ENCODE measurements around the gene TMEM115.

Gene TMEM115

GRCh38 chr3:50319894-50320625 lies 39.3 kb downstream of the TMEM115 start:
- H3K4me3 ChIP-seq (ENCODE audit: low read length) = peak overlapping the region; percentile 84
- peaks cover 19% of the 10 kb centered on the region for H3K79me2 ChIP-seq (ENCODE audit: low read length)
- H2AFZ ChIP-seq (ENCODE audit: low read depth, low read length) = no peak overlapping the region
- no peaks in the 10 kb centered on the region for H4K20me1 ChIP-seq (ENCODE audit: insufficient read depth, low read length)
- no peaks in the 10 kb centered on the region for H3K27me3 ChIP-seq (ENCODE audit: low read depth, low read length)
- no peak overlapping the region for H3K27ac ChIP-seq (ENCODE audit: low read length)
- H3K9ac ChIP-seq (ENCODE audit: low read length) = peak overlapping the region; percentile 86
- no peaks in the 10 kb centered on the region for H3K9me3 ChIP-seq (ENCODE audit: insufficient read depth, low read length)
- TF ChIP-seq, protein P1, sequence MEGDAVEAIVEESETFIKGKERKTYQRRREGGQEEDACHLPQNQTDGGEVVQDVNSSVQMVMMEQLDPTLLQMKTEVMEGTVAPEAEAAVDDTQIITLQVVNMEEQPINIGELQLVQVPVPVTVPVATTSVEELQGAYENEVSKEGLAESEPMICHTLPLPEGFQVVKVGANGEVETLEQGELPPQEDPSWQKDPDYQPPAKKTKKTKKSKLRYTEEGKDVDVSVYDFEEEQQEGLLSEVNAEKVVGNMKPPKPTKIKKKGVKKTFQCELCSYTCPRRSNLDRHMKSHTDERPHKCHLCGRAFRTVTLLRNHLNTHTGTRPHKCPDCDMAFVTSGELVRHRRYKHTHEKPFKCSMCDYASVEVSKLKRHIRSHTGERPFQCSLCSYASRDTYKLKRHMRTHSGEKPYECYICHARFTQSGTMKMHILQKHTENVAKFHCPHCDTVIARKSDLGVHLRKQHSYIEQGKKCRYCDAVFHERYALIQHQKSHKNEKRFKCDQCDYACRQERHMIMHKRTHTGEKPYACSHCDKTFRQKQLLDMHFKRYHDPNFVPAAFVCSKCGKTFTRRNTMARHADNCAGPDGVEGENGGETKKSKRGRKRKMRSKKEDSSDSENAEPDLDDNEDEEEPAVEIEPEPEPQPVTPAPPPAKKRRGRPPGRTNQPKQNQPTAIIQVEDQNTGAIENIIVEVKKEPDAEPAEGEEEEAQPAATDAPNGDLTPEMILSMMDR (IDR thresholded peaks at IDR 0.05; ENCODE audit: low read depth, low read length) = no peak
- TF ChIP-seq EZH2phosphoT487 (IDR thresholded peaks at IDR 0.05; ENCODE audit: low read depth) = no peak
- H3K36me3 ChIP-seq (replicated peaks; ENCODE audit: low read depth, low read length) = peaks cover 26% of the 10 kb centered on the region
- H3K4me1 ChIP-seq (ENCODE audit: low read length) = peaks cover 31% of the 10 kb centered on the region
- H3K4me2 ChIP-seq (ENCODE audit: low read length) = peak overlapping the region; percentile 87

DNA sequence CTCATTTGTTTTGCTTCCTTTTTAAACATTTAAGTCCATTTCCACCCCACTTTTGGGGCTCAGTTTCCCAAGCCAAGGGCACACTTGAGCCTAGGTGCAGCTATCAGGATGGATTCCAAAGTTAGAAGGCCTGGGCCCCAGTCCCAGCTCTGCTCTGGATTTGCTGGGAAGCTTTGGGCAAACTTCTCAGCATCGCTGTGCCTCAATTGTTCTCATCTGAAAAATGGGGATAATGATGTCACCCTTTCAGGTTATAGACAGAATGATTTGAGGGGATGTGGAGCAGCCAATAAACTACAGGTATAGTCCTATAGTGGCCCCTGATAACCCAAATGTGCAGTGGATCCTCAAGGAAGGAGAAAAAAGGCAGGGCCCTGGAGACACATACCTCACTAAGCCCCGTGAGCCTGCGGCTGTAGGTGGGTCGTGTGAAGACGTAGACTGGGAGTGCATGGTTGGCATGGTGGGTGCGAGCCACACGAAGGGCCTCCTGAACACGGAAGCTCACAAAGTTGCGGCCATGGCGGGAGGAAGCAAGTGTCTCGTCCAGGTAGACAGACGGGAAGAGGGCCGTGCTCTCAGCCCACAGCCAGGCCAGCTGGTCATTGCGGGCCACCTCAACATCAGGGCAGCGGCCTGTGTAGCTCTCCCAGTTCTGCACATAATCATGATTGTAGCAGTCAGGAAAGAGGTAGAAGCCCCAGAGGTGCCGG lies 40.0 kb downstream of the TMEM115 start:
- Histone ChIP-seq H3K79me2 (ENCODE audit: low read length) (peaks cover 19% of the 10 kb centered on the region), H3K27ac (ENCODE audit: low read length) (no peak overlapping the region), H3K4me2 (ENCODE audit: low read length) (no peak overlapping the region), H3K4me3 (ENCODE audit: low read length) (no peak overlapping the region), H3K9me3 (ENCODE audit: insufficient read depth, low read length) (no peaks in the 10 kb centered on the region), H3K36me3 (replicated peaks; ENCODE audit: low read depth, low read length) (peaks cover 24% of the 10 kb centered on the region), H3K27me3 (ENCODE audit: low read depth, low read length) (no peaks in the 10 kb centered on the region), H3K4me1 (ENCODE audit: low read length) (peaks cover 31% of the 10 kb centered on the region), H3K9ac (ENCODE audit: low read length) (no peak overlapping the region), H2AFZ (ENCODE audit: low read depth, low read length) (no peak overlapping the region), H4K20me1 (ENCODE audit: insufficient read depth, low read length) (no peaks in the 10 kb centered on the region)
- no peak for TF ChIP-seq EZH2phosphoT487 (IDR thresholded peaks at IDR 0.05; ENCODE audit: low read depth)
- TF ChIP-seq, protein P1 (IDR thresholded peaks at IDR 0.05; ENCODE audit: low read depth, low read length) = no peak

DNA sequence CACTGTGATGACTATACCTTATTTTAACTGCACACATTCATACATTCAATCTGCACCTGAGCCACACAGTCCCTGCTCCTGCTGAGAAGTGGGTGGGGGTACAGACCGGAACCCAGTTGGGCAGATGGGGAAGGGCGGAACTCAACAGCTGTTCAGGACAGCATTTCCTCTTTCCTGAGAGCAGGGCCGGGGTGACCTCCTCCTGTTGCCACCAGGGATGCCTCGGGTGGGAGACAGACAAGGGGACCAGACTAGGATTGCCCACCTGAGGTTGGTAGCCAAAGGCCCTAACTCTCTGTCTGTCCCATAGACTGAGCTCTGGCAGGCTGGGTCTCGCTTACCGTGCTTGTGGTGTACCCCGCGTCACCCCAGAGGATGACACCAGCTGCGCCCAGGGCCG lies 40.7 kb downstream of the TMEM115 start:
- TF ChIP-seq EZH2phosphoT487 (IDR thresholded peaks at IDR 0.05; ENCODE audit: low read depth) = no peak
- TF ChIP-seq, protein P1 (IDR thresholded peaks at IDR 0.05; ENCODE audit: low read depth, low read length) = no peak
- Histone ChIP-seq H3K27ac (ENCODE audit: low read length) (no peak overlapping the region), H2AFZ (ENCODE audit: low read depth, low read length) (no peak overlapping the region), H3K27me3 (ENCODE audit: low read depth, low read length) (no peaks in the 10 kb centered on the region), H3K4me1 (ENCODE audit: low read length) (peaks cover 31% of the 10 kb centered on the region), H3K79me2 (ENCODE audit: low read length) (peaks cover 19% of the 10 kb centered on the region), H3K4me3 (ENCODE audit: low read length) (no peak overlapping the region), H3K9ac (ENCODE audit: low read length) (no peak overlapping the region), H3K4me2 (ENCODE audit: low read length) (no peak overlapping the region), H3K9me3 (ENCODE audit: insufficient read depth, low read length) (no peaks in the 10 kb centered on the region), H4K20me1 (ENCODE audit: insufficient read depth, low read length) (no peaks in the 10 kb centered on the region), H3K36me3 (replicated peaks; ENCODE audit: low read depth, low read length) (peaks cover 21% of the 10 kb centered on the region)

GRCh38 chr3:50318163-50318562 lies 41.2 kb downstream of the TMEM115 start:
- H3K27ac ChIP-seq (ENCODE audit: low read length) = no peak overlapping the region
- H3K27me3 ChIP-seq (ENCODE audit: low read depth, low read length) = no peaks in the 10 kb centered on the region
- H3K9ac ChIP-seq (ENCODE audit: low read length) = no peak overlapping the region
- H4K20me1 ChIP-seq (ENCODE audit: insufficient read depth, low read length) = no peaks in the 10 kb centered on the region
- peaks cover 19% of the 10 kb centered on the region for H3K79me2 ChIP-seq (ENCODE audit: low read length)
- H3K4me3 ChIP-seq (ENCODE audit: low read length) = no peak overlapping the region
- H2AFZ ChIP-seq (ENCODE audit: low read depth, low read length) = no peak overlapping the region
- H3K9me3 ChIP-seq (ENCODE audit: insufficient read depth, low read length) = no peaks in the 10 kb centered on the region
- peaks cover 21% of the 10 kb centered on the region for H3K36me3 ChIP-seq (replicated peaks; ENCODE audit: low read depth, low read length)
- TF ChIP-seq, protein P1 (IDR thresholded peaks at IDR 0.05; ENCODE audit: low read depth, low read length) = no peak
- no peak for TF ChIP-seq EZH2phosphoT487 (IDR thresholded peaks at IDR 0.05; ENCODE audit: low read depth)
- H3K4me1 ChIP-seq (ENCODE audit: low read length) = peaks cover 30% of the 10 kb centered on the region
- H3K4me2 ChIP-seq (ENCODE audit: low read length) = no peak overlapping the region
